Neural progenitor cell (in vitro differentiated cells): ENCODE data around the gene REL.

ENCODE experiments used
- EZH2phosphoT487 ChIP-seq: fragments of 200-600 bp; sonication (generic); IDR thresholded peaks from 2 replicates; pipeline ENCODE4 v1.6.1; 2017; ENCODE audit warnings: antibody characterized with exemption
- TF ChIP-seq, protein P1 (sequence below): fragments of 200-600 bp; sonication (generic); IDR thresholded peaks from 2 replicates; pipeline ENCODE4 v1.5.1; 2017; ENCODE audit warnings: antibody characterized with exemption, mild to moderate bottlenecking

DNA sequence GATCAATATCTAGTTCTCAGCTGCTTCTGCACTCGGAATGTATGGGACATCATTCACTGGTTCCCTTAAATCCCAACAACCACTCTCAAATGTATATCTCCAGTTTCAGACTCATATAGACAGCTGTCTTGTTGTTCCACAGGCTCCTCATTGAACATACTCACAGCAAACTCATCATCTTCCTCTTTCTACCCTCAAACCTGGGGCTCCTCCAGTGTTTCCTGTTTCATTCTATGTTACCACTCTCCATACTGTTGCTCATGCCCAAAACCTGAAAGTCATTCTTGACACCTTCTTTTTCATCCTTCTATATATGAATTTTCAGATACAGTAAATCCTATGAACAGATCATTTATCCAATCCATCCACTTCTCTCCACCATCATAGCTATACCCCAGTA is 18.7 kb upstream of the REL start:
- TF ChIP-seq, protein P1, sequence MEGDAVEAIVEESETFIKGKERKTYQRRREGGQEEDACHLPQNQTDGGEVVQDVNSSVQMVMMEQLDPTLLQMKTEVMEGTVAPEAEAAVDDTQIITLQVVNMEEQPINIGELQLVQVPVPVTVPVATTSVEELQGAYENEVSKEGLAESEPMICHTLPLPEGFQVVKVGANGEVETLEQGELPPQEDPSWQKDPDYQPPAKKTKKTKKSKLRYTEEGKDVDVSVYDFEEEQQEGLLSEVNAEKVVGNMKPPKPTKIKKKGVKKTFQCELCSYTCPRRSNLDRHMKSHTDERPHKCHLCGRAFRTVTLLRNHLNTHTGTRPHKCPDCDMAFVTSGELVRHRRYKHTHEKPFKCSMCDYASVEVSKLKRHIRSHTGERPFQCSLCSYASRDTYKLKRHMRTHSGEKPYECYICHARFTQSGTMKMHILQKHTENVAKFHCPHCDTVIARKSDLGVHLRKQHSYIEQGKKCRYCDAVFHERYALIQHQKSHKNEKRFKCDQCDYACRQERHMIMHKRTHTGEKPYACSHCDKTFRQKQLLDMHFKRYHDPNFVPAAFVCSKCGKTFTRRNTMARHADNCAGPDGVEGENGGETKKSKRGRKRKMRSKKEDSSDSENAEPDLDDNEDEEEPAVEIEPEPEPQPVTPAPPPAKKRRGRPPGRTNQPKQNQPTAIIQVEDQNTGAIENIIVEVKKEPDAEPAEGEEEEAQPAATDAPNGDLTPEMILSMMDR: no peak
- no peak for TF ChIP-seq EZH2phosphoT487
